Stimulated activated CD8-positive, alpha-beta memory T cell treated with anti-CD3 and anti-CD28 coated beads, Interleukin-2, amount 100 ng/mL, for 1 hour (primary cell): ENCODE data around the gene DCLRE1A.
"Not testable (repeated sequence)": the region's sequence is repeated elsewhere in the genome, so short reads cannot be mapped to it uniquely, and the experiment has no call there.

Source experiments
- DNase-seq, 2 donors: peaks; one replicate each; pipeline ENCODE4 v3.0.0-alpha.2; 2020; ENCODE audit warnings: low read depth in 2 of 2

The DCLRE1A gene

DNA sequence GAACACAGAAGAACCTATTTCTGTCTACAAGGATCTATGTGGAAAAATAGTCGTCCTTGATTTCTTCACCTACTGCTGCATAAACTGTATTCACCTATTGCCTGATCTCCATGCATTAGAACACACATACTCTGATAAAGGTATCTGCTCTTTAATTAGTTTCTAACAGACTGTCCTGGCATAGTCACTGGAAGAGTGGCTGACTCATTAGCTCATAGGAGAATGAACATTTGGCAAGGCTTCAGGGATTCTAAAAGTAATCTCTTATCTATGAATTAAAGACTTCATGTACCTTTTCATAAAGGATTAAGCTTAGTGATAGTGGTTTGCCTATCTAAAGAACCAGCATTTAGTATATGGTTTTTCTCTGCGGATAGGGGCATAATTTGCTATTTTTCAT is 4.7 kb upstream of the DCLRE1A start:
- DNase-seq, result no peak

- no peak for DNase-seq
Measured at GRCh38 chr10:113857210-113857609, 3.3 kb upstream of the DCLRE1A start.

DNA sequence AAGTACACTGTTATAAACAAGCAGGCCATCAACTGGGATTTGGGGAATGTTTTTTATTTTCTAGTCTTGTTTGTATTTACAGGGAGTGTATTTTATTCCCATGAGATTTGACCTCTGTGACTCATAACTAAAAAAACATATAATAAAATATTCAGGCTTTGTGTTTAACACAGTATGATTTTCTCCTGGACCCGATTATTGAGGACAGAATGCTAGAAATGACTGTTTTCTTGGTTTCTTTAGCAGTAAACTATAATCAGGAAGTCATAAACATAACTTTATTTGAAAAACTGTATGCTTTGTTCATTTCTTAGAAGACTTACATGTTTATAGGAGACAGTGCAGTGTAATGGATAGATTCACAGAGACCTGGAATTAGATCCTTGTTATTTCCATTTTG is 2.7 kb upstream of the DCLRE1A start:
- no peak for DNase-seq

- peak; percentile 8 to 14 for DNase-seq
Measured at GRCh38 chr10:113854761-113855588, 1.1 kb upstream of the DCLRE1A start.

DNA sequence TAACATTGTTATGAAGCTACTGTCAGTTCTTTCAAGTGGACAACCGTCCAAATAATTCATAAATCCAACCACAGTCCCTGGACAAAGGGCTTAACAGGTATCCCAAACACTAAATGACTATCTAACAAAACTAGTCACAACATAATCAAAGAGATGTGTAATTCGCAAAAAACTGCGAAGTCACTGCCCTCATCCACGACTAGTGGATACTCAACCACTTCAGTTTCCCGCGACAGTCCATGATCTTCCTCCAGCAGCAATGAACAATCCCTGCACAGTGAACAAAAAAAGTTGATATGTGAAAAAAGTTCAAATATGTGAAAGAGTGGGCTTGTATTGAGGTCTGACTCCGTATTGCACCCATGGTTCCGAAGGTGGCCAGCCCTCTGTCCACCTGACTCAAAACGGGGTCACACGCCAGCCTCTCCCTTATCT is 287 bp downstream of the DCLRE1A start:
- no peak for DNase-seq

DNA sequence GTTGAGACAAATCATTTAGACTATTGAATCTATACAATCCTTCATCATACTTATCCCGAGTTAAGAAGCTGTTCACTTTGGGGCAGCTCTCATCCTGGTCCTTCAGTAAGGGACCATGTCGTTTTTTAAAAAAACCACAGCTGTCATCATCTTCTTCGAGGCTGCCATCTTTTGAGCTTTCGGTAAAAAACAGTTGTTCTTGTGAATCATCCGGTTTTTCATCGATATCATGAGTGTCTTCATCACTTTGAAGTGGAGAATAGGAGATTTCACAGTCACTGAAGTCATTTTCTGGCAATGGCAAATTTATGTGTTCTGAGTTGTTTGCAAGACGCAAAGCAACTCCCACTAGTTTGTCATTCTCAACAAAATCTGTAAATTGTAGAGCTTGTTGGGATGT is 3.9 kb downstream of the DCLRE1A start:
- no peak for DNase-seq

DNA sequence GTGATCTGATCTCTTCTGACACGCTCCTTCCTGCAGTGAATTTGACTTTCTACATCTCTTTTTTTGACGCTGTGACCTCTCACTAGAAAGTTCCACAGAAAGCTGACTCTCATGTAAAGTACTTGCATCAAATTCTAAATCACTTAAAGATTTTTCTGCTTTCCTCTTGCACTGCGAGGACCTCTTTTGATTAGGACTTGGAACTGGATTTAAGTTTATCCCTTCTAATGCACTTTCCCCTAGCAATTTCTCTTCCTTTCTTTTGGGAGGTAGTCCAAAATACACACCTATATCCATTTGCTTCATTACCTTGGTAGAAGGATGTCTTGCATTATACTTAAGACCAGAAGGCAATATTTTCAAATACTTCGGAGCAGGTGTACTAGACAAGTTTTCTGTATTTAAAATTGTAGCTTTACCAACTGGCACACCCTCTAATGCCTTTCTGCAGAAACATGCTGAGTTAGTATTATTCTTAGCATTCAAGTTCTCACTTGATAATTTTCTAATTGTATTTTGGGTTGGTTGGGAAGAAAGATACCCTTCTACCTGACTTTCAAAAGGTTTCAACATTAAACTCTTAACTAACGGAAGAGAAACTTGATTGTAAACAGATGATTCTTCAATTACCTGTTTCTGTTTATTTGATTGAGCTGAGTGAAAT is 4.6 kb downstream of the DCLRE1A start:
- no peak for DNase-seq

- DNase-seq, result no peak
Measured at GRCh38 chr10:113846036-113846435, 7.8 kb downstream of the DCLRE1A start.

GRCh38 chr10:113843972-113844485 is 9.9 kb downstream of the DCLRE1A start:
- DNase-seq, result no peak

GRCh38 chr10:113842171-113842570 is 11.7 kb downstream of the DCLRE1A start:
- no peak for DNase-seq

DNA sequence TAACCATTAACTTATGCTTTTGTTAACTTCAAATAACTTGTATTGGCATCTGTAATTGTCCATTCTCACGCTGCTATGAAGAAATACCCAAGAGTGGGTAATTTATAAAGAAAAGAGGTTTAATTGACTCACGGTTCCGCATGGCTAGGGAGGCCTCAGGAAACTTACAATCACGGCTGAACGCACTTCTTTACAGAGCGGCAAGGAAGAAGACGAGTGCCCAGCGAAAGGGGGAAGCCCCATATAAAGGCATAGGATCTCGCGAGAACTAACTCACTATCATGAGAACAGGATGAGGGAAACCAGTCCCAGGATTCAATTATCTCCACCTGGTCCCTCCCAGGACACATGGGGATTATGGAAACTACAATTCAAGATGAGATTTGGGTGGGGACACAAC is 25.3 kb downstream of the DCLRE1A start:
- not testable (repeated sequence) for DNase-seq

DNA sequence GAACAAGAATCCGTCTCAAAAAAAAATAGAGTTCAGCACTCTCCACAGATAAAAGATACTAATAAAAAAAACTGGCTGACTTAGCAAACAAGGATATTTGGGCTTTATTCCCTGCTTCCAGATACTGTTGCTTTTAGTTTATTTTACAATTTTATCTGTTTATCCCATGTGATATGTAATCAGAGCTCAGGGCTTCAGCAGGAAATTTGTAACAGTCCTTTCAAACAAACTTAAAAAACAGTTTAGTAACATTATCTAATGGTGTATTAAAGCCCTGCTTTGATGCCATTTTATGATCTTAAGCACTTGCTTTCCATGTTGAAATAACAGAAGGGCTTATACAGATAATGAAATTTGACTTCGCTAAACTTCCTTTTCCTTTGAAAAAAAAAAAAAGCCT is 28.1 kb downstream of the DCLRE1A start:
- DNase-seq, result no peak

DNA sequence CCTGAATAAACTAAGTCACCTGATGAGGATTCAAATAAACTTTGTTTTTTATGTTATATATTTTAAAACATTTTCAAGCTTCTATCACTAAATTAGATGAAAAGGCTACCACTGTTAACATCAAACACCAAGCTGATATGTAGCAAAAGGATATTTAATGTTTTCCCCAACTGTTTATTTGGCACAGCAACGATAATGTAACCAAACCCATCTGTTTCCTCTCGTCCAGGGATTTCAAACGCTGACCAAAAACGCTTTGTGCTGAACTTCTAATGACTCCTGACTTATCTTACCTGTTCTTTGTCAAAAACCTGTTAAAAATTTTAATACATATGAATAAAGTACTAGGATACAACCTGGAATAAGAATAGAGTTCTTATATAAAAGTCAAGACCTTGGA is 30.5 kb downstream of the DCLRE1A start:
- DNase-seq, result no peak

DNA sequence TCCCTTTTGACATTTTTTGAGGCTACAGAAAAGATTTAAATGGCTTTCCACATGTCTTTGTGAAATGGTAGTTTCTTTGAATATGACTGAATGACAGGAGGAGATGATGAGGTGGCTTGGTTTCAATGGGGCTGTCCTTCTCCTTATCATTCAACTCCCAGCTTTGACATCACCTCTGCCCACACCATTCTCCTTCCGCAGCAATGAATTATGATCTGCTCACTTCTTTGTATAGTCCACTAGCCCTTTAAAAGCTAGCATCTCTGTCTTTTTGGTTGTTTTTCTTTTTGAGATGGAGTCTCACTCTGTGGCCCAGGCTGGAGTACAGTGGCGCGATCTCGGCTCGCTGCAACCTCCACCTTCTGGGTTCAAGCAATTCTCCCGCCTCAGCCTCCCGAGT is 31.7 kb downstream of the DCLRE1A start:
- no peak for DNase-seq

DNA sequence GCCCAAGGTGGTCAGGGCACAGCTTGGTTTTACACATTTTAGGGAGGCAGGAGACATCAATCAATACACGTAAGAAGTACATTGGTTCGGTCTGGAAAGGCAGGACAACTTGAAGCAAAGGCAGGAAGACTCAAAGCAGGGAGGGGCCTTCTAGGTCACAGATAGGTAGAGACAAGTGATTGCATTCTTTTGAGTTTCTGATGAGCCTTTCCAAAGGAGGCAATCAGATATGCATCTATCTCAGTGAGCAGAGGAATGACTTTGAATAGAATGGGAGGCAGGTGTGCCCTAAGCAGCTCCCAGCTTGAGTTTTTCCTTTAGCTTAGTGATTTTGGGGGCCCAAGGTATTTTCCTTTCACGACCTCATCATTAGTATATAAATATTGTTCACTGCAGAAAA is 32.6 kb downstream of the DCLRE1A start:
- not testable (repeated sequence) for DNase-seq

- no peak for DNase-seq
Measured at GRCh38 chr10:113820507-113820906, 33.4 kb downstream of the DCLRE1A start.

DNA sequence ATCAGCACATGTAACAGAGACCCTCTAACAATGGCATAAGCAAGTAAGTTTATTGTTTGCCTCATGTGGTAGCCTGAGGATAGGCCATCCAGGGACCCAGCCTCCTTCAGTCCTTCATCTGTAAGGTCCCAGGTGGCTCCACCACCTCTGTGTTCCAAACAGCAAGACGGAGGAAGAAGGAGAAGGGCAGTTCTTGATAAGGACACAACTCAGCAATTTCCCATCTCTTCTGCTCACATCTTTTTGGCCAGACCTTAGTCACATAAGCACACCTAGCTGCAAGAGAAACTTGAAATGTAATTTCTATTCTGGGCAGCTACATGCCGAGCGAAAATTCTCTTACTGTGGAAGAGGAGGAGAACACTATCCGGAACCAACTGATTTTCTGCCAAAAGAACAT is 33.9 kb downstream of the DCLRE1A start:
- no peak for DNase-seq

- DNase-seq, result not testable (repeated sequence)
Measured at GRCh38 chr10:113814700-113815099, 39.2 kb downstream of the DCLRE1A start.

DNA sequence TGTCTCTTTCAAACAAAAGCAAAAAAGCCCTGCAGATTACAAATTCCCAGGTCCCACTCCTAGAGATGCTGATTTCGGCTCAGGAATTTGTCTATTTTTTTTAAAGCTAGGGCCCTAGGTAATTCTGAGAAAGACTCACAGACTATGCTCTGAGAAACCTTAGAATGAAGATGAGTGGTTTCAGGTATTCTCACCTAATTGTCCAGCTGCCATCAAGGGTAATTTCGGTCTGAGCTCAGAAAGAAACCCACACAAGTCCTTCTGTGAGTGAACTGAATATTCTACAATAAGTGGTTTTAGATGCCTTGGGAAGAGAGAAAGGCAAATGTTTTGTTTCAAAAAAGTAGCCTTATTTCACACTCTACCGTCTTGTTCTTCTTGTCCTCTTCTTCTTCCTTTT is 45.7 kb downstream of the DCLRE1A start:
- no peak for DNase-seq

- DNase-seq, result no peak
Measured at GRCh38 chr10:113806503-113806902, 47.4 kb downstream of the DCLRE1A start.

- no peak for DNase-seq
Measured at GRCh38 chr10:113802997-113803396, 50.9 kb downstream of the DCLRE1A start.

GRCh38 chr10:113801569-113801968 is 52.3 kb downstream of the DCLRE1A start:
- DNase-seq, result no peak

DNA sequence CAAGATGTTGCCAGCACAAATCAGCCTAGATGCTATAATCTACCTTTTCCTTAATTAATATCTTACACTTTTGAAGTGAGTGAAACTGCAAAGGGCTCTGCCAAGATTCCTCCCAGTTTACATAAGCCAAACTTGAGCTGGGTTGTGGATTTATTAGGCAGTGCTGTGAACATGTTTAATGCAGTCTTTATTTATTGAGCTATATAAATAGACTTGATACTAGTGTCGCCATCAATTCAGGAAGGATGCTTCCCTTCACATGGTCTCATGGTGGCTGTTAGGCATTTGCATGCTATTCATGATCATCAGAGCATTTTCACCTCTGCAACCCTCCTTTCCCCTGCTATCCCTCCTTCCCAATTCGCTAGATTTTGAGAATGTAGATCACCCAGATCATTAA is 62.2 kb downstream of the DCLRE1A start:
- DNase-seq, result no peak
